Suppressor macrophage treated with lipopolysaccharide for 4 hours (primary cell): ENCODE measurements around the gene APOBEC3F.
"Not testable (repeated sequence)": the region's sequence is repeated elsewhere in the genome, so short reads cannot be mapped to it uniquely, and the experiment has no call there.

ENCODE experiments used
- DNase-seq: peaks from one replicate; pipeline ENCODE4 v3.0.0-alpha.2; 2020

APOBEC3F gene

GRCh38 chr22:39076155-39077025 lies 35.7 kb downstream of the APOBEC3F start:
- DNase-seq, result not testable (repeated sequence)

- DNase-seq, result peak; percentile 89
These were observed 36.6 kb downstream of the APOBEC3F start, which contains the start of gene APOBEC3G for GRCh38 chr22:39077026-39077840. TSS of gene APOBEC3G (plus strand) at chr22:39077275. CDS start at chr22:39077362, 87 bp downstream.

GRCh38 chr22:39077912-39078311 lies 37.2 kb downstream of the APOBEC3F start:
- DNase-seq, result not testable (repeated sequence)

GRCh38 chr22:39078329-39078728 lies 37.7 kb downstream of the APOBEC3F start:
- no peak for DNase-seq

DNA sequence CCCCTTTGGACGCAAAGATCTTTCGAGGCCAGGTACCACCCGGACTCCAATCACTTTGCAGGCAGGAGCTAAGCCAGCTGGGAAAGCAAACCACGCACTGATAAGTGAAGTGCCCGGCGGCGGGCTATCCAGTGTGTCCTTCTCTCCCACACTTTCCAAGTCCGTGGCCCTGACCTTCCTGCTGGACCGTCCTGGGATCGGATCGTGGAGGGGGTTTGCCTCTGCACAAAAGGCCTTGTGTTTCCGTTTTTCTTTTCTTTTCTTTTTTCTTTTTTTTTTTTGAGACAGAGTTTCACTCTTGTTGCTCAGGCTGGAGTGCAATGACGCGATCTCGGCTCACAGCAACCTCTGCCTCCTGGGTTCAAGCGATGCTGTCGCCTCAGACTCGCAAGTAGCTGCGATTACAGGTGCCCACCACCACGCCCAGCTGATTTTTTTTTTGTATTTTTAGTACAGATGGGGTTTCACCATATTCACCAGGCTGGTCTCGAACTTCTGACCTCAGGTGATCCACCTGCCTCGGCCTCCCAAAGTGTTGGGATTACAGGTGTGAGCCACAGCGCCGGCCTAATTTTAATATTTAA lies 38.5 kb downstream of the APOBEC3F start:
- not testable (repeated sequence) for DNase-seq

DNA sequence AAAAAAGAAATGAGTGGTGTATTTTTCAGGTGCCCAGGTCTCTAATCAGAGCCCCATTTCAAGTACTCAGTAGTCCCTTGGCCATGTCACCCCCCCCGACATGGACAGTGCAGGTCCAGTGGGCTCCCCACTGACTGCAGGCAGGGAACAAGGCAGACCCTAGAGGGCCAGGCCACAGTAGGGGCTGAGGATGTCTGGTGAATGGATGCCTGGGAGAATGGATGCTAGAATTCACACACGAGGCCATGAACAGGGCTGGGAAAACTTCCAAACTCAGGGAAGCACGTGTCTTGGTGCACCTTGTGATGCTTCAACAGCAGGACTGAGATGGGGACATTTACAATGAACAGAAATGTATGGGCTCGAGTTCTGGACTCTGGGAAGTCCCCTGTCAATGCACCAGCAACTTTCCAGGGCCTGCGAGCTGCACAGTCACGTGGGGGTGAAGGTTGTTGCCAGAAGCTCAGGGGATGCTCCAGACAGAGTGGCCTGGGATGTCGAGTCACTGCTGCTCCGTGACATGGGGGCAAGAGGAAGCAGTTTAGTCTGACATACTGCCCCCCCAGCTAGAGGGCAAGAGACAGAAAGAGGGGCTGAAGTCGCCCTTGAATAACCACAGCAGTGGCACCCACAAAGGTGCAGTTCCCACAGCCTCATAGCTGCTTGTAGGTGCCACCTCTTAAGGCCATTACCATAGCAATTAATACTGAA lies 39.5 kb downstream of the APOBEC3F start:
- DNase-seq, result no peak

GRCh38 chr22:39081016-39081415 lies 40.4 kb downstream of the APOBEC3F start:
- no peak for DNase-seq

DNA sequence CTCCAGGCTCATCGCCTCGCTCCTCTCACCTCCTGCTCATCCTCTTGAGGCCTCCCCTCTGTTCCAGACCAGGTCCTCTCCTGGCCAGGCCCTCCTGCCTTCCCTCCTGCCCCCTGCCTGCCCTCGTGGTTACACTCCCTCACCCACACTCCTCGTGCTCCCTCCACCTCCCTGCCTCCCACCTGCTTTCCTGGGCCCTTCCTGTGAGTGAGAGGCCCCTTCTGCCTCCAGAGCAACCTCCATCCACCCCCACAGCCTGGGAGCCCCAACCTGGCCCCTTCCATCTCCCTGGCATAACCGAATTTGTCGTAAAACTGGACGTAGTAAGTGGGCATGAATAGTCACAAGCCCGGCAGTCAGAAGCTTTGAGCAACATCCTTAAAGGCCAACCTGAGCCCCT lies 40.9 kb downstream of the APOBEC3F start:
- no peak for DNase-seq

- no peak for DNase-seq
These were observed 42.8 kb downstream of the APOBEC3F start for GRCh38 chr22:39083212-39084165.

GRCh38 chr22:39084666-39085065 lies 44.0 kb downstream of the APOBEC3F start:
- no peak for DNase-seq

- DNase-seq, result no peak
These were observed 46.4 kb downstream of the APOBEC3F start for GRCh38 chr22:39087098-39087497.

GRCh38 chr22:39087881-39088684 lies 47.4 kb downstream of the APOBEC3F start:
- no peak for DNase-seq

- DNase-seq, result no peak
These were observed 48.0 kb downstream of the APOBEC3F start for GRCh38 chr22:39088685-39089032.

- DNase-seq, result no peak
These were observed 49.3 kb downstream of the APOBEC3F start for GRCh38 chr22:39089928-39090327.

GRCh38 chr22:39090426-39091064 lies 49.9 kb downstream of the APOBEC3F start:
- DNase-seq, result no peak

- DNase-seq, result no peak
These were observed 50.7 kb downstream of the APOBEC3F start for GRCh38 chr22:39091126-39092081.

DNA sequence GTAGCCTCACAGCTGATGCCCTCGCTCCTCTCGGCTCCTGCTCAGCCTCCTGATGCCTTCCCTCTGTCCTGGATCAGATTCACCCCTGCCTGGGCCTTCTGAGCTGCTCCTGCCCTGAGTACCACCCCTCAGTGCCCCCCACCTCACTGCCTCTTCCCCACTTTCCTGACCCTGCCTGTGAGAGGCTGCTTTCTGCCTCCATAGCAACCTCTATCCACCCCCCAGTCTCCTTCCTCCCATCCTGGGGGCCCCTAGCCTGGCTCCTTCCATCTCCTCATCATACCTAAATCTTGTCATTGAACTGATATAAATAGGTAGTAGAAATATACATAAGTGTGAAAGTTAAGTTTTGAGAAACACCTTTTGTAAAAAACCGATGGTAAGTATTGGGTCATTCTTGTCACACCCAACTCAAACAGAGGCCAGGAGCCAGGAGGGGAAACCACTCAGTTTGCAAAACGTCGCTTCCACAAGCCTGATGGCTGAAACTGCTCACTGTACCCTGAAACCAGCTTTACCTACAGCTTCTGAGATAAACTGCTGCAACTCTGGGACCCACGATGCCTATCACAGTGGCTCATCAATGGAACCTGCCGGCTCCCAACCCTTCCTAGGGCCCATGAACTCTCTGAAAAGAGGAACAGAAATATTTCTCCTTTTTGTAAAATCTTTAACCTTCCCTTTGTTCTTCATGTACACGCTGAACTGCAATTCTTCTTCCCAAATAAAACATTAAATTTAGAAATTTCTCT lies 51.6 kb downstream of the APOBEC3F start:
- no peak for DNase-seq

GRCh38 chr22:39094717-39095389 lies 54.2 kb downstream of the APOBEC3F start:
- DNase-seq, result no peak
